Vagina (tissue), 2 donors: Measurements from ENCODE around the gene ARL6IP1.
"Not testable (repeated sequence)": the region's sequence is repeated elsewhere in the genome, so short reads cannot be mapped to it uniquely, and the experiment has no call there.

ENCODE experiments used
- CTCF ChIP-seq, 3 experiments: fragments of 450-650 bp in 2 of 3; fragments of 200-600 bp in 1 of 3; sonication (generic) in 1 of 3; IDR thresholded peaks; one replicate each; pipeline ENCODE4 v1.5.1; 2017 to 2019; ENCODE audit warnings: antibody characterized with exemption in 3 of 3, mild to moderate bottlenecking in 2 of 3, moderate library complexity in 2 of 3
- POLR2A ChIP-seq, 2 donors: fragments of 450-650 bp; IDR thresholded peaks; one replicate each; pipeline ENCODE4 v1.6.1; 2017; ENCODE audit warnings: antibody characterized with exemption in 2 of 2, mild to moderate bottlenecking in 2 of 2, moderate library complexity in 2 of 2
- POLR2AphosphoS5 ChIP-seq, 2 donors: sonication (generic); formaldehyde crosslinking; IDR thresholded peaks; one replicate each; pipeline ENCODE4 v1.9.0; 2017; ENCODE audit warnings: antibody characterized with exemption in 2 of 2, mild to moderate bottlenecking in 2 of 2, low read depth in 1 of 2; ENCODE audit not compliant: insufficient read depth in 1 of 2

- not testable (repeated sequence) for TF ChIP-seq POLR2A (IDR thresholded peaks at IDR 0.05); CTCF (IDR thresholded peaks at IDR 0.05); POLR2AphosphoS5 (IDR thresholded peaks at IDR 0.05; ENCODE audit: insufficient read depth in 1 of 2, low read depth in 1 of 2)
Measured at GRCh38 chr16:18757960-18758660, 43.2 kb downstream of the ARL6IP1 start.
